Coronary artery (tissue), 2 donors: ENCODE measurements around the gene ARHGEF40.

Source experiments
- DNase-seq: peaks from one replicate; pipeline ENCODE4 v3.0.0-alpha.2; 2017; ENCODE audit warnings: low spot score
- H3K27ac ChIP-seq, 2 donors: fragments of 200-600 bp; sonication (generic); one replicate each; pipeline ENCODE4 v1.5.1; 2016 to 2019
- H3K4me3 ChIP-seq: fragments of 200-600 bp; sonication (generic); 2 replicates; pipeline ENCODE4 v1.5.1; 2016; ENCODE audit warnings: mild to moderate bottlenecking, moderate library complexity
- CTCF ChIP-seq: fragments of 200-600 bp; sonication (generic); IDR thresholded peaks from one replicate; pipeline ENCODE4 v1.5.1; 2019; ENCODE audit warnings: antibody characterized with exemption

ARHGEF40 gene

GRCh38 chr14:21033133-21033698 lies 36.9 kb upstream of the ARHGEF40 start:
- Histone ChIP-seq H3K4me3 (no peak overlapping the region), H3K27ac (no peak overlapping the region)
- no peak for TF ChIP-seq CTCF
- no peak for DNase-seq

- DNase-seq = no peak
- no peak for TF ChIP-seq CTCF
- no peak within 1 kb of the TSS for H3K27ac ChIP-seq
- H3K4me3 ChIP-seq = no peak within 1 kb of the TSS
These were observed 35.4 kb upstream of the ARHGEF40 start, which contains the start of gene RNASE13 for GRCh38 chr14:21034707-21035106. TSS of gene RNASE13 (minus strand) at chr14:21034807. CDS start at chr14:21034288, 519 bp downstream.

GRCh38 chr14:21036751-21037150 lies 33.4 kb upstream of the ARHGEF40 start:
- Histone ChIP-seq H3K4me3 (no peak overlapping the region), H3K27ac (no peak overlapping the region)
- TF ChIP-seq CTCF = no peak
- no peak for DNase-seq

GRCh38 chr14:21037156-21037555 lies 32.9 kb upstream of the ARHGEF40 start:
- TF ChIP-seq CTCF = no peak
- Histone ChIP-seq H3K27ac (no peak overlapping the region), H3K4me3 (no peak overlapping the region)
- no peak for DNase-seq

GRCh38 chr14:21038441-21039422 lies 31.4 kb upstream of the ARHGEF40 start:
- peak overlapping the region; percentile 73 to 89 for H3K27ac ChIP-seq
- H3K4me3 ChIP-seq = peak overlapping the region; percentile 57
- TF ChIP-seq CTCF = no peak
- DNase-seq = peak; percentile 86

GRCh38 chr14:21039585-21040369 lies 30.3 kb upstream of the ARHGEF40 start:
- peak overlapping the region; percentile 57 for H3K4me3 ChIP-seq

More at GRCh38 chr14:21039585-21040369, 30.3 kb upstream of the ARHGEF40 start:
- no peak for DNase-seq
- H3K27ac ChIP-seq = peak overlapping the region; percentile 73 to 89
- peak; percentile 56 for TF ChIP-seq CTCF
